ENCODE results near the gene BTBD19. TPM values are rescaled to one million over a fixed set of nuclear protein-coding genes. Genes with fewer than 3 reads are reported as not detected.

The BTBD19 gene
- total RNA-seq, 1 donor from 2014 or later = 5.9 TPM

- Mint-ChIP-seq H3K9me3 (ENCODE audit: unreplicated experiment) (peaks cover 8% of the 10 kb centered on the region), H3K36me3 (ENCODE audit: unreplicated experiment) (no peaks in the 10 kb centered on the region), H3K4me3 (ENCODE audit: unreplicated experiment) (no peak overlapping the region), H3K4me1 (ENCODE audit: low read depth, unreplicated experiment) (peaks cover 22% of the 10 kb centered on the region), H3K27ac (ENCODE audit: unreplicated experiment) (no peak overlapping the region), H3K27me3 (ENCODE audit: unreplicated experiment) (peaks cover 3% of the 10 kb centered on the region)
- no peak for TF ChIP-seq CTCF (IDR thresholded peaks at IDR 0.05; ENCODE audit: partially characterized antibody, unreplicated experiment)
- DNase-seq = no peak
These were observed 29.4 kb upstream of the BTBD19 start for GRCh38 chr1:44778705-44779576.

- Mint-ChIP-seq H3K4me1 (ENCODE audit: low read depth, unreplicated experiment) (peaks cover 21% of the 10 kb centered on the region), H3K36me3 (ENCODE audit: unreplicated experiment) (no peaks in the 10 kb centered on the region), H3K27ac (ENCODE audit: unreplicated experiment) (no peak overlapping the region), H3K4me3 (ENCODE audit: unreplicated experiment) (no peak overlapping the region), H3K27me3 (ENCODE audit: unreplicated experiment) (peaks cover 5% of the 10 kb centered on the region), H3K9me3 (ENCODE audit: unreplicated experiment) (peaks cover 7% of the 10 kb centered on the region)
- no peak for DNase-seq
- no peak for TF ChIP-seq CTCF (IDR thresholded peaks at IDR 0.05; ENCODE audit: partially characterized antibody, unreplicated experiment)
These were observed 27.7 kb upstream of the BTBD19 start for GRCh38 chr1:44780583-44781121.

GRCh38 chr1:44783697-44784093, 24.6 kb upstream of the BTBD19 start:
- DNase-seq = no peak
- no peak for TF ChIP-seq CTCF (IDR thresholded peaks at IDR 0.05; ENCODE audit: partially characterized antibody, unreplicated experiment)
- H3K27me3 Mint-ChIP-seq (ENCODE audit: unreplicated experiment) = peaks cover 5% of the 10 kb centered on the region
- peak overlapping the region; percentile 79 for H3K4me3 Mint-ChIP-seq (ENCODE audit: unreplicated experiment)
- no peaks in the 10 kb centered on the region for H3K36me3 Mint-ChIP-seq (ENCODE audit: unreplicated experiment)
- H3K4me1 Mint-ChIP-seq (ENCODE audit: low read depth, unreplicated experiment) = peaks cover 12% of the 10 kb centered on the region
- peaks cover 7% of the 10 kb centered on the region for H3K9me3 Mint-ChIP-seq (ENCODE audit: unreplicated experiment)
- no peak overlapping the region for H3K27ac Mint-ChIP-seq (ENCODE audit: unreplicated experiment)

- H3K4me1 Mint-ChIP-seq (ENCODE audit: low read depth, unreplicated experiment) = peaks cover 12% of the 10 kb centered on the region
- peaks cover 7% of the 10 kb centered on the region for H3K9me3 Mint-ChIP-seq (ENCODE audit: unreplicated experiment)
- H3K4me3 Mint-ChIP-seq (ENCODE audit: unreplicated experiment) = peak overlapping the region; percentile 79
- no peak for TF ChIP-seq CTCF (IDR thresholded peaks at IDR 0.05; ENCODE audit: partially characterized antibody, unreplicated experiment)
- no peak overlapping the region for H3K27ac Mint-ChIP-seq (ENCODE audit: unreplicated experiment)
- H3K27me3 Mint-ChIP-seq (ENCODE audit: unreplicated experiment) = peaks cover 5% of the 10 kb centered on the region
- peak; percentile 59 for DNase-seq
- no peaks in the 10 kb centered on the region for H3K36me3 Mint-ChIP-seq (ENCODE audit: unreplicated experiment)
These were observed 24.0 kb upstream of the BTBD19 start for GRCh38 chr1:44784094-44785028.

All from glutamatergic neuron (in vitro differentiated cells).